SU-DHL-6 (cell line): ENCODE results near the gene PRRC2C.

Experiments
- EZH2phosphoT487 ChIP-seq: fragments of 200-600 bp; sonication (generic), shearing (Covaris generic); conservative IDR thresholded peaks from 2 replicates; pipeline ENCODE4 v1.6.1; 2018; ENCODE audit warnings: mild to moderate bottlenecking, antibody characterized with exemption, low read length, moderate library complexity, mixed read lengths
- TF ChIP-seq, protein P1 (sequence below): fragments of 200-600 bp; sonication (generic); IDR thresholded peaks from one replicate; pipeline ENCODE4 v1.5.1; 2017; ENCODE audit warnings: antibody characterized with exemption, mild to moderate bottlenecking, low read length, moderate library complexity; ENCODE audit not compliant: insufficient read depth, poor library complexity, severe bottlenecking

DNA sequence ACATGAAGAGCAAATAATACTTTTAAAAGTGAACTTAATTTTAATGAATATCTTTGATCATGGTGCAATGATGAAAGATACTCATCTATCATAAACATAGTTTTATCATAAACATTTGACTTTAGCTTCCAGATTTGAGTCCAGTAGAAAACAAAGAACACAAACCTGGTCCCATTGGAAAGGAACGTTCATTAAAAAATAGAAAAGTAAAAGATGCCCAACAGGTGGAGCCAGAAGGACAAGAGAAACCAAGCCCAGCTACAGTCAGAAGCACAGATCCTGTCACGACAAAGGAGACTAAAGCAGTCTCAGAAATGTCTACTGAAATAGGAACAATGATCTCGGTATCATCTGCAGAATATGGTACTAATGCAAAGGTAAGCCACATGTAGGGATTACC lies 81.1 kb downstream of the PRRC2C start:
- TF ChIP-seq, protein P1, sequence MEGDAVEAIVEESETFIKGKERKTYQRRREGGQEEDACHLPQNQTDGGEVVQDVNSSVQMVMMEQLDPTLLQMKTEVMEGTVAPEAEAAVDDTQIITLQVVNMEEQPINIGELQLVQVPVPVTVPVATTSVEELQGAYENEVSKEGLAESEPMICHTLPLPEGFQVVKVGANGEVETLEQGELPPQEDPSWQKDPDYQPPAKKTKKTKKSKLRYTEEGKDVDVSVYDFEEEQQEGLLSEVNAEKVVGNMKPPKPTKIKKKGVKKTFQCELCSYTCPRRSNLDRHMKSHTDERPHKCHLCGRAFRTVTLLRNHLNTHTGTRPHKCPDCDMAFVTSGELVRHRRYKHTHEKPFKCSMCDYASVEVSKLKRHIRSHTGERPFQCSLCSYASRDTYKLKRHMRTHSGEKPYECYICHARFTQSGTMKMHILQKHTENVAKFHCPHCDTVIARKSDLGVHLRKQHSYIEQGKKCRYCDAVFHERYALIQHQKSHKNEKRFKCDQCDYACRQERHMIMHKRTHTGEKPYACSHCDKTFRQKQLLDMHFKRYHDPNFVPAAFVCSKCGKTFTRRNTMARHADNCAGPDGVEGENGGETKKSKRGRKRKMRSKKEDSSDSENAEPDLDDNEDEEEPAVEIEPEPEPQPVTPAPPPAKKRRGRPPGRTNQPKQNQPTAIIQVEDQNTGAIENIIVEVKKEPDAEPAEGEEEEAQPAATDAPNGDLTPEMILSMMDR = no peak
- TF ChIP-seq EZH2phosphoT487 = no peak
